ENCODE results near the gene FLRT3. TPM values are rescaled to one million over a fixed set of nuclear protein-coding genes. Genes with fewer than 3 reads are reported as not detected.

FLRT3 gene
- total RNA-seq: 0.22 TPM
- long read RNA-seq: 0 reads

DNA sequence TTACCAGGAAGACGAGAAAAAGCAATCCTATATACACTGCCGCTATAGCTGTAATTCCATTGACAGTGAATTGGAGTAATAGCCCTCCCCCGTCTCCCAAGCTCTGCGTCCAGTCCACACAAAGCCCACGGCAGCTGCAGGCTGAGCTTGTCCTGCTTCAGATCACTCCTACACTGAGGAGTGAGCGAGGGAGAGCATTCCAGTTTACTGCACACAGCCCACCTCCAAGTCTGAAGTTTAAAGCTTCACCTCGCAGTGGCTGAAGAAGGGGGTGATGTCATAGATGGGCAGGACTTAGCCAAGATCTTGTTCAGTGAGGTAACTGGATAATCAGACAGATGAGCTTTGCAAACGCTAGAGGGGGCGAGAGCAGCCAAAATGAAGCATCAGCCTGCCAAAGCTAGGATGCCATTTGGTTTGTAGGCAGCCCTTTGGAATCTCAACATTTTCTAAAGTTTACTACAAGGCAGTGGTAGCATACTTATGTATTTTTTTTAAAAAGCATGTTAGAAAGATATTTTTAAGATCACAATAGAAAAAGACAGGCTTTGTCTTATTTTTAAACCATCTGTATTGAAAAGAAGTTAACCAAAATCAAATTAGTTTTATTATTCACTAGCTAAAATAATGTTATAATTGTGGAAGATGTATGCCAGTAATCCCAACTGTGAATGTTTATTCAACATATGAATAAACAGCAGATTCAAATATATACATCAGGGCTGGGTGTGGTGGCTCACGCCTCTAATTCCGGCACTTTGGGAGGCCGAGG lies at the start of gene FLRT3:
Gene FLRT3, minus strand, starts transcription at position 213 of the 772 bp plus-strand sequence. CDS start 10,106 bp downstream, outside the sequence.
- DNase-seq (ENCODE audit: low spot score): peak; percentile 59
- intact Hi-C loops (cut with DNase I): no loop called here

DNA sequence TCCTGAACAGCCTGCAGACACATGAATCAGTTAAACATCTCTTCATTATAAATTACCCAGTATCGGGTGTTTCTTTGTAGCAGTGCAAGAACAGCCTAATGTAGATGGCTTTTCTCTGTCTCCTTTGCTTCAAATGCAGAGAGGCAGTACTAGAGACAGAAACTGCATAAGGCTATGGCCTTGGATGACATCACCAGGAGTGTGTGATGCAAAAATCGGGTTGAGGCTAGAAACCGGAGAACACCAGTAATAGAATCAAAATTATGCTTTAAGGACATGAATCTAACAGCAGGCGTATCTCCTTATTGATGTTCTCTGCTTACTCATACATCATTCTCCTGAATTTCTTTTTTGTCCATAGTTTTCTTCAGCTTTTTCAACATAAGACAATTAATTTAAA lies 49.3 kb upstream of the FLRT3 start:
- no peak for DNase-seq (ENCODE audit: low spot score)
- intact Hi-C loops (cut with DNase I): no loop called here

GRCh38 chr20:14385176-14385740 lies 47.8 kb upstream of the FLRT3 start:
- no peak for DNase-seq (ENCODE audit: low spot score)
- intact Hi-C loops (cut with DNase I): no loop called here

GRCh38 chr20:14384416-14385175 lies 47.2 kb upstream of the FLRT3 start:
- no peak for DNase-seq (ENCODE audit: low spot score)
- intact Hi-C loops (cut with DNase I): no loop called here

DNA sequence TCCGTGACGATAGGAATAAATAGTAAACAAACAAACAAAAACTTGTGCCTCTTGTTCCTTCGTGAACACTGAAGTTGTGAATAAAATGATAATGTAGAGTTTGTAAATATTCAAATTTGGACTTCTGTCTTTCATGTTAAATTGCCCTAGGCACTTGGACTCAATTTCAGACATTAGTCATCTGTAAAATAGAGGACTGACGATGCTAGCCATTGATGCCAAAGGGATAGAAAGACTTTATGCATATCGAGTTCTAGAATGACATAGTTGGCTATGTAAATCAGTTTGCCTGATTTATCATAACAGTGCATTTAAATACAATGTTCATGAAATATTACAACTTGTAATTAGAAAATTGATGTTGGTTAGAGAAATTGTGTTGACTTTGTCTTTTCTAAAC lies 45.9 kb upstream of the FLRT3 start:
- intact Hi-C loops (cut with DNase I): no loop called here
- no peak for DNase-seq (ENCODE audit: low spot score)

GRCh38 chr20:14378326-14378725 lies 40.9 kb upstream of the FLRT3 start:
- no peak for DNase-seq (ENCODE audit: low spot score)
- intact Hi-C loops (cut with DNase I): no loop called here

GRCh38 chr20:14375416-14375985 lies 38.1 kb upstream of the FLRT3 start:
- intact Hi-C loops (cut with DNase I): no loop called here
- no peak for DNase-seq (ENCODE audit: low spot score)

GRCh38 chr20:14374196-14374595 lies 36.8 kb upstream of the FLRT3 start:
- intact Hi-C loops (cut with DNase I): no loop called here
- DNase-seq (ENCODE audit: low spot score): no peak

DNA sequence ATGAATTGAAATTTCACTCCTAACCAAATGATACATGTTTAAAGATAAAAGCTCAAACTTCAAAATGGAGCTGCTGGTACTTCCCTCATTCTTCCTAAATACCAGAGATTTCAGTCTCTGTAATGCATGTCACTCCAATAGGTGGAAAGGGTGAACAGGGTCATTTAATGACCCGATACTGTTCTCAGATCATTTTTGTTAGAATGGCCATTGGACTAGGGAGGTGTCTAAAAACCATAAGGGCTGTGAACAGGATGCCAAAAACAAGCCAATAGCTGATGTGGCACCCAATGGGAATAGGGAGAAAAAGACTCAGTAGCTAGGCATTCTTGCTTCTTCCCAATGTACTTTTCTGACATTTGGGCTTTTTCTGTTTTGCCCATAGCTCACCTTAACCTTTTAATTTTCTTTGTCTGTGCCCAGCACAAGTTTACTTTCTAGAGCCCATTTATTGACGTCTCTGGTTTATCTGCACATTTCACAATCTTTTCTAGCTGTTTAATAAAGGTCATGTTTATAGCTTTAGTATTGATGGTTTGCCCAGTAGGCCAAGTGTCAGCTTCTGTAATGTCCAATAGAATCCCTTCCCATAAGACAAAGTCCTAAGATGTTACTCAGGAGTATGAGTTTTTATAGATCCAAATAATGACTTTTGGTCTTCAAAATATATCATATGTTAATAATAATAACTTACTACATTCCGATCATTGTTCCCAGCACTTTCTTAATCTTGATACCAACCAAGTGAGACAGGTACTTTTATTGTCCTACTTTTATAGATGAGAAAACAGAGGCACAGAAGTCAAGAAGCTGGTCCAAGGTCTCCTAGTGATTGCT lies 24.3 kb upstream of the FLRT3 start:
- intact Hi-C loops (cut with DNase I): no loop called here

DNA sequence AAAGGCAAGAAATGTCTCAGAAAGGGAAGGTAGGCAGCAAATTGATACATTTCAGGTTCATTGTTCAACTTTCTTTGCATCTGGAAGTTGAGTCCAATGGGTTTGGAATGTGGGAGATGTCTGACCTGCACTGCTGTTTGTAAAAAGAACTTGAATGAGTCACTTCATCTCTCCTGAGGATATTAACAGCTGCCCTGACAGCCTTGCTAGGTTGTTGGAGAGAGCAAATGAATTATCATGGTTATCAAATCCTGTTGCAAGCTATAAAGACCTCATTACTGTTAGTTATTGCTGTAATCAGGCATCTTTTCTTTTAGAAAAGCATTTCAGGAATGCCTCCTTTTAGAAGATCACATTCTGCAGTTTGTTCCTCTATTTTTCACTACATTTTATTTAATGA lies 23.0 kb upstream of the FLRT3 start:
- intact Hi-C loops (cut with DNase I): no loop called here
- no peak for DNase-seq (ENCODE audit: low spot score)

More for the DNA sequence above, 24.3 kb upstream of the FLRT3 start:
- DNase-seq (ENCODE audit: low spot score): no peak

GRCh38 chr20:14355791-14356190 lies 18.4 kb upstream of the FLRT3 start:
- intact Hi-C loops (cut with DNase I): no loop called here
- DNase-seq (ENCODE audit: low spot score): no peak

DNA sequence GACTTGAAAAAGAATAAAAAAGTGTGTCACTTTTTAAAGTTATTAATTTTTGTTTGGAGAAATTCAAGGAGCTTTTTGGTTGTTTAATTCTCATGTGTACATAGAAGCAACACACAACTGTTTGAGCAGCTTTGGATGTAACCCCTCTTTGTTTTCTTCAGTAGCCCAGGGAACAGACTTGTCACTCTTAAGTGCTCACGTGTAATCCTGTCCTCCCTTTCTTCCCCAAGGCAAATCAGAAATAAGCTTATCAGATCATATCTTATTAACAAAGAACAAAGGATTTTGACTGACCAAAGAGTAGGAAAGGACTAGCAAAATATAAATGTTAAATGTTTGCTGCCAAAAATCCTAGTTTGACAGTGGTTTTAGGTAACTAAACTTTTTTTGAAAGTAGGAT lies 7.3 kb upstream of the FLRT3 start:
- no peak for DNase-seq (ENCODE audit: low spot score)
- intact Hi-C loops (cut with DNase I): no loop called here

DNA sequence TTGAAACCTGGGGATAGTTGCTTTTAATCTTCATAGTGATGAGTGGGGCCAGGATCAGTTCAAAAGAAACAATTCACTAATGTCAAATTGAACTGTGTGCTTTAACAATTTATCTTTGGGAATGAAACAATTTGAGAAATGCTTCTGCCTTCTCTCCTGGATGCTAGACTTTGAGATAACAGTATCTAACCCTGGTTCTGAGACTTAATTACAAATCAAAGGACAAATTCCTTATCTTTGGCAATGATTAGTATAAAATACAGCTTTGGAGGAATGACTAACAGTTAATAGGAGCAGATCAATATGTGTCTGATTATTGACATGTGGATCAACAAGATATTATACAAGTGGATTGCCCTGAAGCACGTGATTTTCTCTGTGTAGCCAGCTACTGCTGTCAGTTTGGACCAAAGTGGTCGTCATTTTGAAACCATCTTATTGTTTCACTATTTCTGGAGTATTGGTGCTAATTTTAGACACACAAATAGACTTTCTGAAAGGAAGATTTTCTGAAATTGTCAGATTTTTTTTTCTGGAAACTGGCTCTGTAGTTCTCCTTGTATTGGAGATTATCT lies 6.2 kb upstream of the FLRT3 start:
- intact Hi-C loops (cut with DNase I): no loop called here
- DNase-seq (ENCODE audit: low spot score): no peak

GRCh38 chr20:14342918-14343317 lies 5.5 kb upstream of the FLRT3 start:
- no peak for DNase-seq (ENCODE audit: low spot score)
- intact Hi-C loops (cut with DNase I): no loop called here

DNA sequence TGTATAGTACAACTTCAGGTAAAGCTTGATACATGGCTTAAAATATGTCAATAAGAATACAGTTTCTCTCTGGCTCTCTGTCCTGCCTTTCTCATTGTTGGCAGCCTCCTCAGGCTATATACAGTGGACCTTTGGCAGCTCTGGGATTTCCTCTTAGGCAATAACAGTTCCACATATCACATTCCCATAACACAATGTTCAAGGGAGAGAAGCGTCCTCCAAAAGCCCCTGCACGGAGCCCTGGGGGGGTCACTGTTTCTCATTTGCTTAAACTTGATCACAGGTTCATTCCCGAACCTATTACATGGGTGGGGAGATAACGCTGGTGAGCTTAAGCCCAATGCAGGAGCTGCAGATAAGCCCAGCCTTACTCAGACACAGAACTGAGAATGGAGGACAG lies 4.4 kb upstream of the FLRT3 start:
- intact Hi-C loops (cut with DNase I): no loop called here
- no peak for DNase-seq (ENCODE audit: low spot score)

DNA sequence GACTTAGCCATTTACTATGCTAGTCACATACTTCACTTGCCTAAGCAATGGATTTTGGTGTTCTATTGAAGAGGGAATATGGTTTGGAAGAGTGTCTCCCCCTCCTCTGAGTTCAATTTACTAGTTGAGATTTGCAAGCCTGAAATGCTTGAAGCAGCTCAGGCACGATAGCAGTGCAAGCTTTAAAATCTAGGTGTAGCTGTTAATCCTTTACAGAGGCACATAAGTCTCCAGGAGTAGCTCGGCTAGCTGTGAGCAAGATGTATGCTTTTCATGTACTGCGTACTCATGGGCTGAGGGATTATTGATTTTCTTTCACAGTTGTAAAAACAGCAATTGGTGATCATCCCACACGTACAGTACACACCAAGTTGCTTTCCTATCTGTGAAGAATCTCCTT lies 726 bp downstream of the FLRT3 start:
- intact Hi-C loops (cut with DNase I): no loop called here
- DNase-seq (ENCODE audit: low spot score): no peak

DNA sequence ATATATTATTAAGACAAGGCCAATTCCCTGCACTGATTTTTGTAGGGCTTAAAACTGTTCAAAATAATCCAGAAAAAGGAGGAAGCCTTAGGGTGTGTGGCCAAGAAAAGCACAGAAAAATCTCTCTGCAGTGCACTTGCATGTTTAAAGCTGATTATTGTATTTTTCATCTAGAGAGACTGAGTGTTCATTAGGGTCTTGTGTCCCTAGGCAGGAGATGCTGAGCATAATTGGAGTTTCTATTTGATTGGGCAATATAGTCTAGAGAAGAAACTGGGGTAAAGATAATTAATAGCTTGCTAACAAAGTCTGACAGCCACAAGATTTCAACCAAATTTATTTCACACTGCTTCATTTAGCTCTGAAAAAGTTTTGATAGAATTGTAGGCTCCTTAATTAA lies 2.4 kb downstream of the FLRT3 start:
- DNase-seq (ENCODE audit: low spot score): no peak
- intact Hi-C loops (cut with DNase I): no loop called here

DNA sequence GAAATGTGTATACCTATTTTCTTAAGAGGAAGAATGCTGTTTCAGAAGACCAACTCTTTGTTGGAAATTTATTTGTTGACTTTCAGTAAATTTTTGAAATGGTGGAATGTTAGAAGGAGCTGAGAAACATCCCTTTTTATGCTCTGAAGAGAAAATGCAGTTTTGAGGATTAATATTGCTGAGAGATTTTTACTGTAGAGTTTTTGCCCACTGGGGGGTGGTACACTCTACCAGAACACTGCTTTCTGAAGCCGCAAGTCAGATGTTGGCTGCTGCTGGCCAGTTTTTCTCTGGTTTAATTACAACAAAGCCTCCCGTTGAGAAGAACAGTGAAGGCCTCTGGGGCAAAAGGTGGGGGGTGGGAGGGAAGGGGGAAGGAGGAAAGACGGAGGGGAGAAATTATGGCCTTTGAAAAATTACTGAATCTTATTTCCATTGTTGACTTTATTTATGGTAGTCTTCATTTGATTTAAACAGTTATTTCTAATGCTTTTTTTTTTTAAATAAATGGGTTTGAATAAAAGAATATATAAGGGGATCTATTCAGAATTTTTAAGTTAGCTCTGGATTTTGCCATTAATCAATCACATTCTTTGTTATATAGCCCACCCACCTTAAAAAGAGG lies 3.0 kb downstream of the FLRT3 start:
- intact Hi-C loops (cut with DNase I): no loop called here
- DNase-seq (ENCODE audit: low spot score): no peak

GRCh38 chr20:14333721-14334120 lies 3.7 kb downstream of the FLRT3 start:
- intact Hi-C loops (cut with DNase I): no loop called here
- DNase-seq (ENCODE audit: low spot score): no peak

All from cardiac septum (tissue), 1 donor.